MM.1S (cell line): ENCODE measurements around the gene RALGPS2.
A peak's percentile ranks its signal among the peaks of the same experiment; 100 is the strongest.

Source experiments
- DNase-seq: peaks from one replicate; pipeline ENCODE4 v3.0.0-alpha.2; 2015
- H2AFZ ChIP-seq: fragments of 300-600 bp; sonication (generic); 2 replicates; pipeline ENCODE4 v1.6.0; 2016; ENCODE audit warnings: antibody characterized with exemption, low read length
- H3F3A ChIP-seq: fragments of 300-600 bp; sonication (generic); 2 replicates; pipeline ENCODE4 v1.6.1; 2016; ENCODE audit warnings: mild to moderate bottlenecking, antibody characterized with exemption, low read length, moderate library complexity, mixed read lengths; ENCODE audit not compliant: insufficient read depth
- H3K27ac ChIP-seq: fragments of 300-600 bp; sonication (generic); 2 replicates; pipeline ENCODE4 v1.5.1; 2016; ENCODE audit warnings: mild to moderate bottlenecking, low read length
- H3K27me3 ChIP-seq: fragments of 300-600 bp; sonication (generic); replicated peaks from 2 replicates; pipeline ENCODE4 v1.6.0; 2016; ENCODE audit warnings: low read length; ENCODE audit not compliant: insufficient read depth
- H3K36me3 ChIP-seq: fragments of 300-600 bp; sonication (generic); replicated peaks from 2 replicates; pipeline ENCODE4 v1.6.1; 2016; ENCODE audit warnings: mild to moderate bottlenecking, low read length, mixed read lengths; ENCODE audit not compliant: insufficient read depth
- H3K4me1 ChIP-seq: fragments of 300-600 bp; sonication (generic); 2 replicates; pipeline ENCODE4 v1.6.1; 2016; ENCODE audit warnings: low read length, mixed read lengths
- H3K4me2 ChIP-seq: fragments of 300-600 bp; sonication (generic); 2 replicates; pipeline ENCODE4 v1.6.0; 2016; ENCODE audit warnings: low read depth, low read length
- H3K4me3 ChIP-seq: fragments of 300-600 bp; sonication (generic); 2 replicates; pipeline ENCODE4 v1.5.1; 2016; ENCODE audit warnings: low read length, mixed read lengths
- H3K79me2 ChIP-seq: fragments of 300-600 bp; sonication (generic); 2 replicates; pipeline ENCODE4 v1.6.1; 2016; ENCODE audit warnings: mixed run types, low read length, mixed read lengths
- H3K9ac ChIP-seq: fragments of 300-600 bp; sonication (generic); 2 replicates; pipeline ENCODE4 v1.6.1; 2016; ENCODE audit warnings: low read length, mixed read lengths
- H3K9me2 ChIP-seq: fragments of 300-600 bp; sonication (generic); replicated peaks from 2 replicates; pipeline ENCODE4 v1.6.1; 2016; ENCODE audit warnings: mild to moderate bottlenecking, low read length, mixed read lengths; ENCODE audit not compliant: insufficient read depth
- H3K9me3 ChIP-seq: fragments of 300-600 bp; sonication (generic); replicated peaks from 2 replicates; pipeline ENCODE4 v1.6.1; 2016; ENCODE audit warnings: mild to moderate bottlenecking, low read length, mixed read lengths; ENCODE audit not compliant: insufficient read depth
- H4K20me1 ChIP-seq: fragments of 300-600 bp; sonication (generic); 2 replicates; pipeline ENCODE4 v1.6.1; 2016; ENCODE audit warnings: mild to moderate bottlenecking, low read length, moderate library complexity, mixed read lengths; ENCODE audit not compliant: insufficient read depth
- EZH2 ChIP-seq: fragments of 300-600 bp; sonication (generic); optimal IDR thresholded peaks from 2 replicates; pipeline ENCODE3; 2017; ENCODE audit warnings: low read depth, mild to moderate bottlenecking, antibody characterized with exemption, low read length, mixed read lengths
- EZH2phosphoT487 ChIP-seq: fragments of 300-600 bp; sonication (generic); IDR thresholded peaks from 2 replicates; pipeline ENCODE4 v1.6.1; 2018; ENCODE audit warnings: antibody characterized with exemption, low read length
- TF ChIP-seq, protein P1 (sequence below): fragments of 300-600 bp; sonication (generic); IDR thresholded peaks from 2 replicates; pipeline ENCODE4 v1.5.1; 2016; ENCODE audit warnings: antibody characterized with exemption, low read length, mixed read lengths

The RALGPS2 gene

DNA sequence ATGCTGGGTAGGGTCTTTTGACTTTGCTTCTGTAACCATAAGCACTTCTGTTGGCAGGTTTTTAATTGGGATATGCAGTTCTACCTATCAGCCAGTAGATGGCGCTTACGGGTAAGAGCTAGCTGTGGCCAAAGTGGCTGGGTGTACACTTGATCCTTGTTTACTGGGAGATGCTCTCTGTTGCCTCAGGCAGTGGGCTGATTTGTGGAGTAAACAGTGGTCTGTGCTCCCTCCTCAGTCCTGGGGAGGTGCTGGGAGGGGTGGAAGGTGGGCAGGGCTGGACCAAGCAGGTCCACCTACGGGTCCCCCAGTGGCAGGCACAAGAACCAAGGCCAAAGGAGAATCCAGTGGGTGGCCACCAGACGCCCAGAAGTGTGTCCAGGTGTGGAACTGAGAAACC, 43.4 kb downstream of the RALGPS2 start:
- H3K9me2 ChIP-seq, result no peaks in the 10 kb centered on the region
- H3K79me2 ChIP-seq, result peaks cover 13% of the 10 kb centered on the region; the same call in 1 of the 2 replicates
- no peak overlapping the region for H2AFZ ChIP-seq
- H3K36me3 ChIP-seq, result no peaks in the 10 kb centered on the region
- no peaks in the 10 kb centered on the region for H4K20me1 ChIP-seq
- H3K9me3 ChIP-seq, result no peaks in the 10 kb centered on the region
- no peak overlapping the region for H3K4me3 ChIP-seq
- TF ChIP-seq, protein P1, sequence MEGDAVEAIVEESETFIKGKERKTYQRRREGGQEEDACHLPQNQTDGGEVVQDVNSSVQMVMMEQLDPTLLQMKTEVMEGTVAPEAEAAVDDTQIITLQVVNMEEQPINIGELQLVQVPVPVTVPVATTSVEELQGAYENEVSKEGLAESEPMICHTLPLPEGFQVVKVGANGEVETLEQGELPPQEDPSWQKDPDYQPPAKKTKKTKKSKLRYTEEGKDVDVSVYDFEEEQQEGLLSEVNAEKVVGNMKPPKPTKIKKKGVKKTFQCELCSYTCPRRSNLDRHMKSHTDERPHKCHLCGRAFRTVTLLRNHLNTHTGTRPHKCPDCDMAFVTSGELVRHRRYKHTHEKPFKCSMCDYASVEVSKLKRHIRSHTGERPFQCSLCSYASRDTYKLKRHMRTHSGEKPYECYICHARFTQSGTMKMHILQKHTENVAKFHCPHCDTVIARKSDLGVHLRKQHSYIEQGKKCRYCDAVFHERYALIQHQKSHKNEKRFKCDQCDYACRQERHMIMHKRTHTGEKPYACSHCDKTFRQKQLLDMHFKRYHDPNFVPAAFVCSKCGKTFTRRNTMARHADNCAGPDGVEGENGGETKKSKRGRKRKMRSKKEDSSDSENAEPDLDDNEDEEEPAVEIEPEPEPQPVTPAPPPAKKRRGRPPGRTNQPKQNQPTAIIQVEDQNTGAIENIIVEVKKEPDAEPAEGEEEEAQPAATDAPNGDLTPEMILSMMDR, result peak; percentile 99
- no peak for TF ChIP-seq EZH2
- no peak overlapping the region for H3K4me2 ChIP-seq
- H3K9ac ChIP-seq, result no peak overlapping the region
- H3K4me1 ChIP-seq, result no peaks in the 10 kb centered on the region
- no peaks in the 10 kb centered on the region for H3K27me3 ChIP-seq
- H3F3A ChIP-seq, result no peaks in the 10 kb centered on the region
- no peak overlapping the region for H3K27ac ChIP-seq
- peak; percentile 66 for DNase-seq

DNA sequence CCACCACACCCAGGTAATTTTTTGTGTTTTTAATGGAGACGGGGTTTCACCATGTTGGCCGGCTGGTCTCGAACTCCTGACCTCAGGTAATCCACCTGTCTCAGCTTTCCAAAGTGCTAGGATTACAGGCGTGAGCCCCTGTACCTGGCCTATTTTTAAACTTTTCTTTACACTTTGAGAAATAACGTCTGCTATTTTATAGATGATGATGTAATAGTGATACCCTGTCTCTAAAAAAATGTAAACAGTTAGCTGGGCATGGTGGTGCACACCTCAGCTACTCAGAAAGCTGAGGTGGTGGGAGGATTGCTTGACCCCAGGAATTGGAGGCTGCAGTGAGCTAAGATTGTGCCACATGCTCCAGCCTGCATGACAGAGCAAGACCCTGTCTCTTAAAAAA, 47.9 kb downstream of the RALGPS2 start:
- DNase-seq, result no peak
- peaks cover 8% of the 10 kb centered on the region; the same call in 1 of the 2 replicates for H3K79me2 ChIP-seq
- no peaks in the 10 kb centered on the region for H3K4me1 ChIP-seq
- no peak overlapping the region for H2AFZ ChIP-seq
- no peaks in the 10 kb centered on the region for H3K27me3 ChIP-seq
- no peaks in the 10 kb centered on the region for H3K9me3 ChIP-seq
- no peak overlapping the region for H3K4me3 ChIP-seq
- no peaks in the 10 kb centered on the region for H3K36me3 ChIP-seq
- no peaks in the 10 kb centered on the region for H3K9me2 ChIP-seq
- H3K4me2 ChIP-seq, result no peak overlapping the region
- no peak overlapping the region for H3K9ac ChIP-seq
- TF ChIP-seq EZH2phosphoT487, result no peak
- TF ChIP-seq, protein P1, result no peak
- no peak for TF ChIP-seq EZH2
- H4K20me1 ChIP-seq, result no peaks in the 10 kb centered on the region
- H3K27ac ChIP-seq, result no peak overlapping the region
- no peaks in the 10 kb centered on the region for H3F3A ChIP-seq

DNA sequence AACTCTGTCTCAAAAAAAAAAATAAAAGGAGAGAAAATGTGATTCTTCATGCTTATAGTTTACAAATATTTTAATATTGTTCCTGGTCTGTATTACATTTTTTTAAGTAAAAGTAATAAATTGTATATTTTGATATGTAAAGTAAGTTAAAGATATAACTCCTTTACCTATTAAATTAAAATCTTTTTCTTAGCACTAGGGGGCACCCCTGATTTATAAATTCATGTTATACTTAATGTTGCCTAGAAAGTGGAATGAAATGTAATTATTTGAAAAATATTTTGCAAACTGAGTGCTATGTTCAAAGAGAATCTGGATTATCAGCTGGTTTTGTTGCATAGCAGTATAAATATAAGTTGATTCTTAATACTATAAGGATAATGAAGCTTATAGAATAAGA, 49.2 kb downstream of the RALGPS2 start:
- peak; percentile 61 for DNase-seq
- TF ChIP-seq, protein P1, result peak; percentile 41
- TF ChIP-seq EZH2phosphoT487, result no peak
- H3K27ac ChIP-seq, result no peak overlapping the region
- no peaks in the 10 kb centered on the region for H3K4me1 ChIP-seq
- no peak overlapping the region for H3K4me3 ChIP-seq
- H2AFZ ChIP-seq, result no peak overlapping the region
- H4K20me1 ChIP-seq, result no peaks in the 10 kb centered on the region
- H3K9me3 ChIP-seq, result no peaks in the 10 kb centered on the region
- no peaks in the 10 kb centered on the region for H3K36me3 ChIP-seq
- no peaks in the 10 kb centered on the region; the same call in 1 of the 2 replicates for H3K79me2 ChIP-seq
- no peaks in the 10 kb centered on the region for H3K9me2 ChIP-seq
- H3K4me2 ChIP-seq, result no peak overlapping the region
- no peaks in the 10 kb centered on the region for H3F3A ChIP-seq
- H3K27me3 ChIP-seq, result no peaks in the 10 kb centered on the region
- no peak overlapping the region for H3K9ac ChIP-seq

DNA sequence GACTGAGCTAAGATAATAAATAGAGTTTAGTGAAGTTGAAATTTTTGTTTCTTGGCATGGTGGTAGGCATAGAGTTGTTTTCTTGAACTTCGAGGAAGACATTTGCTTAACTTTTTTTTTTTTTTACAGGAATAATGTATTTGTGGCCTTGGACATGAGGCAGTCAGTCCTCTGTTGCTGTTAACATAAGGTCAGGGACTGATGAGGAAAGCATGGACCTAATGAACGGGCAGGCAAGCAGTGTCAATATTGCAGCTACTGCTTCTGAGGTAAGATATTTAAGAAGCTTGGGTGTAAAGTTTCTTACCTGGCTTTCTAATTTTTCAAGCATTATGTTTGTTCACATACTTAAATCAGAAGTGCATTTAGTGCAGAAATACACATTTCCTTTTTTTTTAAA, 51.5 kb downstream of the RALGPS2 start:
- H3K27ac ChIP-seq, result no peak overlapping the region
- no peaks in the 10 kb centered on the region for H3K9me3 ChIP-seq
- DNase-seq, result no peak
- no peaks in the 10 kb centered on the region for H3K9me2 ChIP-seq
- H3K27me3 ChIP-seq, result no peaks in the 10 kb centered on the region
- H3F3A ChIP-seq, result no peaks in the 10 kb centered on the region
- no peak overlapping the region for H3K9ac ChIP-seq
- no peak overlapping the region for H2AFZ ChIP-seq
- H3K4me1 ChIP-seq, result no peaks in the 10 kb centered on the region
- no peaks in the 10 kb centered on the region for H3K36me3 ChIP-seq
- no peak for TF ChIP-seq EZH2
- no peak for TF ChIP-seq EZH2phosphoT487
- TF ChIP-seq, protein P1, result no peak
- no peaks in the 10 kb centered on the region for H3K79me2 ChIP-seq
- no peak overlapping the region for H3K4me2 ChIP-seq
- no peaks in the 10 kb centered on the region for H4K20me1 ChIP-seq
- H3K4me3 ChIP-seq, result no peak overlapping the region
